A549 (cell line): Measurements from ENCODE around the gene RNASE12. TPM values are rescaled to one million over a fixed set of nuclear protein-coding genes. Genes with fewer than 3 reads are reported as not detected.

Experiments used
- ATAC-seq, 2 experiments: fragments of 200-7000 bp in 1 of 2; fragments of >200 bp in 1 of 2; cut with Nextera tagmentation in 1 of 2; cut with Tn5 transposase in 1 of 2; 3 replicates each; pipeline versions ENCODE4 v1.8.0 to v1.9.1; 2018 to 2020; ENCODE audit warnings: mild to moderate bottlenecking in 1 of 2, moderate library complexity in 1 of 2
- CTCF ChIA-PET: fragments of 300-600 bp; sonication (Branson Sonifier 250); formaldehyde crosslinking; extraction: SDS; loops from one replicate; lab custom pipeline; 2021; ENCODE audit warnings: antibody characterized with exemption, inconsistent platforms; lab: Yijun Ruan, JAX
- POLR2A ChIA-PET: fragments of 350-600 bp; formaldehyde crosslinking; extraction: SDS; loops from one replicate; lab custom pipeline; 2021; ENCODE audit warnings: antibody characterized with exemption, inconsistent platforms; lab: Yijun Ruan, JAX
- DNase-seq, 2 experiments: peaks; one replicate each; pipeline versions ENCODE4 v3.0.0 to v3.0.0-alpha.2; 2011 to 2016; ENCODE audit warnings: low read depth in 1 of 2, low spot score in 1 of 2
- FAIRE-seq: peaks from 2 replicates; lab custom pipeline; 2011; peaks lifted over from hg19 to GRCh38; lab: Jason Lieb, UNC
- H3K27ac ChIP-seq, 2 experiments: fragments of >200 bp; sonication (Bioruptor Twin); formaldehyde crosslinking; 3 replicates each; pipeline ENCODE4 v1.5.1; 2016 to 2017
- H3K4me1 ChIP-seq: fragments of >200 bp; sonication (Bioruptor Twin); formaldehyde crosslinking; 3 replicates; pipeline ENCODE4 v1.6.1; 2016
- H3K4me2 ChIP-seq: fragments of >200 bp; sonication (Bioruptor Twin); formaldehyde crosslinking; 3 replicates; pipeline ENCODE4 v1.6.1; 2016
- H3K4me3 ChIP-seq: fragments of >200 bp; sonication (Bioruptor Twin); formaldehyde crosslinking; 3 replicates; pipeline ENCODE4 v1.5.1; 2016
- H3K9me3 ChIP-seq: fragments of >200 bp; sonication (Bioruptor Twin); formaldehyde crosslinking; 3 replicates; pipeline ENCODE4 v1.6.1; 2016
- CEBPB ChIP-seq, 2 experiments: fragments of >200 bp in 1 of 2; sonication (Bioruptor Twin) in 1 of 2; formaldehyde crosslinking in 1 of 2; IDR thresholded peaks; 2 replicates each; pipeline ENCODE4 v1.6.1; 2012 to 2016
- CHD4 ChIP-seq: fragments of 200-600 bp; sonication (generic); IDR thresholded peaks from 2 replicates; pipeline ENCODE4 v1.6.1; 2016; ENCODE audit warnings: antibody characterized with exemption, mild to moderate bottlenecking, borderline replicate concordance
- EHMT2 ChIP-seq: fragments of 200-600 bp; sonication (generic); IDR thresholded peaks from 2 replicates; pipeline ENCODE4 v1.6.1; 2016; ENCODE audit warnings: antibody characterized with exemption, low read depth, mild to moderate bottlenecking, moderate library complexity
- ESRRA ChIP-seq: fragments of 150-350 bp; IDR thresholded peaks from 2 replicates; pipeline ENCODE4 v1.6.1; 2014; ENCODE audit warnings: mild to moderate bottlenecking, low read length, borderline replicate concordance
- FOSB ChIP-seq: fragments of 250-450 bp; sonication (Bioruptor Pico); IDR thresholded peaks from 2 replicates; pipeline ENCODE4 v1.5.0; 2020; ENCODE audit warnings: mild to moderate bottlenecking, moderate library complexity
- FOSL2 ChIP-seq, 2 experiments: fragments of 450-650 bp in 1 of 2; fragments of >200 bp in 1 of 2; sonication (Bioruptor Twin) in 1 of 2; formaldehyde crosslinking; IDR thresholded peaks; 2 replicates each; pipeline versions ENCODE4 v1.5.0 to v1.6.1; 2016 to 2020; ENCODE audit warnings: mild to moderate bottlenecking in 1 of 2, moderate library complexity in 1 of 2
- FOXS1 ChIP-seq: fragments of 250-450 bp; sonication (Bioruptor Pico); IDR thresholded peaks from 2 replicates; pipeline ENCODE4 v1.5.0; 2020; ENCODE audit warnings: mild to moderate bottlenecking, moderate library complexity
- HOXB5 ChIP-seq: fragments of 250-450 bp; sonication (Bioruptor Pico); IDR thresholded peaks from 2 replicates; pipeline ENCODE4 v1.5.0; 2020; ENCODE audit warnings: mild to moderate bottlenecking, moderate library complexity
- KDM5A ChIP-seq: fragments of 200-600 bp; sonication (generic); IDR thresholded peaks from 2 replicates; pipeline ENCODE4 v1.6.1; 2016; ENCODE audit warnings: antibody characterized with exemption, mild to moderate bottlenecking
- MAFK ChIP-seq: fragments of 450-650 bp; IDR thresholded peaks from 2 replicates; pipeline ENCODE4 v1.6.1; 2014; ENCODE audit not compliant: partially characterized antibody
- NFE2L2 ChIP-seq: fragments of 150-350 bp; conservative IDR thresholded peaks from 2 replicates; pipeline ENCODE4 v1.6.1; 2014; ENCODE audit warnings: low read length
- NPAS2 ChIP-seq: fragments of 250-450 bp; sonication (Bioruptor Pico); IDR thresholded peaks from 2 replicates; pipeline ENCODE4 v1.8.0; 2022; ENCODE audit warnings: mild to moderate bottlenecking, moderate library complexity, borderline replicate concordance
- PHF8 ChIP-seq: fragments of 200-600 bp; sonication (generic); IDR thresholded peaks from 2 replicates; pipeline ENCODE4 v1.6.1; 2016; ENCODE audit warnings: low read depth, mild to moderate bottlenecking, antibody characterized with exemption, moderate library complexity, borderline replicate concordance
- POLR2AphosphoS2 ChIP-seq: conservative IDR thresholded peaks from 2 replicates; pipeline ENCODE4 v1.6.1; 2012; ENCODE audit warnings: low read length, improper control_type of control experiment, inconsistent platforms
- RARB ChIP-seq: fragments of 250-450 bp; sonication (Bioruptor Pico); IDR thresholded peaks from 2 replicates; pipeline ENCODE4 v1.8.0; 2021; ENCODE audit warnings: mild to moderate bottlenecking, moderate library complexity
- RCOR1 ChIP-seq: fragments of 150-350 bp; IDR thresholded peaks from 2 replicates; pipeline ENCODE4 v1.6.1; 2014; ENCODE audit warnings: antibody characterized with exemption, low read length, low read depth
- RNF2 ChIP-seq: fragments of 200-600 bp; sonication (generic); IDR thresholded peaks from 2 replicates; pipeline ENCODE4 v1.6.1; 2016; ENCODE audit warnings: low read depth, mild to moderate bottlenecking, antibody characterized with exemption, moderate library complexity, borderline replicate concordance
- SMC3 ChIP-seq: fragments of >200 bp; sonication (Bioruptor Twin); formaldehyde crosslinking; IDR thresholded peaks from 3 replicates; pipeline ENCODE4 v1.6.1; 2018; ENCODE audit warnings: inconsistent platforms
- TP53 ChIP-seq: fragments of 250-450 bp; sonication (Bioruptor Pico); IDR thresholded peaks from 2 replicates; pipeline ENCODE4 v1.5.0; 2021; ENCODE audit warnings: mild to moderate bottlenecking, moderate library complexity
- ZFP36 ChIP-seq: fragments of 450-650 bp; IDR thresholded peaks from 2 replicates; pipeline ENCODE4 v1.6.1; 2014; ENCODE audit warnings: borderline replicate concordance; ENCODE audit not compliant: partially characterized antibody
- ZSCAN20 ChIP-seq: fragments of 250-450 bp; sonication (Bioruptor Pico); IDR thresholded peaks from 2 replicates; pipeline ENCODE4 v1.8.0; 2022; ENCODE audit warnings: mild to moderate bottlenecking, moderate library complexity
- WGBS: methylation state at CpG from one replicate; pipeline ENCODE4 v1.1.6; 2017; ENCODE audit errors: missing lambda C conversion rate; 5-methylcytosine and 5-hydroxymethylcytosine counted together
- polyA plus RNA-seq, 4 experiments: library from polyadenylated mRNA; depleted of rRNA in 3 of 4; stranded (reverse); fragments of >200 nt; fragmentation: RNase III in 1 of 4; extraction: RNeasy Plus Mini Kit Qiagen cat#74134 plus additional on column Dnase treatment in 1 of 4; gene quantifications; 2 replicates in 3 of 4; 3 replicates in 1 of 4; pipeline ENCODE4 v1.2.3, GENCODE V29; 2011 to 2017
- TF ChIP-seq, protein P1 (sequence below): IDR thresholded peaks from 2 replicates; pipeline ENCODE4 v1.6.1; 2012
- TF ChIP-seq, protein P2 (sequence below): fragments of 150-350 bp; IDR thresholded peaks from 2 replicates; pipeline ENCODE4 v1.6.1; 2014; ENCODE audit warnings: low read depth, mild to moderate bottlenecking, low read length
- TF ChIP-seq, protein P3 (sequence below): IDR thresholded peaks from 2 replicates; pipeline ENCODE4 v1.6.1; 2012; ENCODE audit warnings: low read depth, borderline replicate concordance
- TF ChIP-seq, protein P4 (sequence below): fragments of 200-600 bp; sonication (generic); IDR thresholded peaks from 2 replicates; pipeline ENCODE4 v1.6.1; 2016; ENCODE audit warnings: antibody characterized with exemption, mild to moderate bottlenecking, moderate library complexity
- TF ChIP-seq, protein P5 (sequence below): IDR thresholded peaks from 2 replicates; pipeline ENCODE4 v1.6.1; 2012
- TF ChIP-seq, protein P6 (sequence below): fragments of >200 bp; sonication (Bioruptor Twin); formaldehyde crosslinking; IDR thresholded peaks from 2 replicates; pipeline ENCODE4 v1.6.1; 2016
- TF ChIP-seq, protein P7 (sequence below): fragments of >200 bp; sonication (Bioruptor Twin); formaldehyde crosslinking; IDR thresholded peaks from 3 replicates; pipeline ENCODE4 v1.5.1; 2016

The RNASE12 gene
- polyA plus RNA-seq, 2 of the 4 experiments (the other 2 are of a cell fraction): not detected

DNA sequence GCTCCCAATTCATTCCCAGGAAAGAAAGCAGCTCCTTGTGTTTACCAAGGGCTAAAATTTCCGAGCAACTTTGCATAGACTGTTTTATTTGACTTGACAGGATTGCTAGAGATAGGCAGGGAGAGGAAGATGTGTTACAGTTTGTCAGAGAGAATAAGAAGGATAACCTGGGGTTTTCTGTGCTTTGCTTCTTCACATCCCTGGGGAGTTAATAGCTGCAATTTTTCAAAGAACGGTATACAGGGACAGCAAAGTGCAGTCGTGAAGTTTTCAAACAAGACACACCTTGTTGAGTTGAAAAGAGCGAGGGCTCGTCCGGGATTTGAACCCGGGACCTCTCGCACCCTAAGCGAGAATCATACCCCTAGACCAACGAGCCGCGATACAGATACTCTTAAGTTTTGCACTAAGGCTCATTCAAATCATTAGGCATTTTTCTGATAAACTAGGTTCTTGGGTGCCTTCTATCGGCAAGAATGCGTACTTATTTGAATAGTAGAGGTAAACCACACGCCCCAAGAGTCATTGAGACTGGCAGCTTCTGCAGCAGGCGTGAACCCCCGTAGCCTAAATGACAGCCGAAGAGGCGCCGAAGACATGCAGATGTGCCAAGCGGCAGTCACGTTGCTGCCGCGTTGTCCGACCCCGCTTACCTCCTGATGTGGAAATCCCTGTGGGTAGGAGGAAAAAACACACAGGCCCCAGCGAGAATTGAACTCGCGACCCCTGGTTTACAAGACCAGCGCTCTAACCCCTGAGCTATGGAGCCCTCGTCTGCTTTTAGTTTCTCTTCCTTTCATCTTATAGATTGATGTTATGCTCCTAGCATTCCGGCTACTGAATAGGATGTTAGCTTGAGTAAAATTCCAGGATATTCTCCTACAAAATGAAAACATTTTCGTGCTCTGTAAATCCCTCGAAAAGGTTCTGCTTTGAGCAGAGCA, 22.2 kb upstream of the RNASE12 start:
- ChIA-PET POLR2A (interaction anchor here (0.9 to 2.3 kb wide), 9 partner anchors 10 to 270 kb away, joined by 3 to 20 read pairs (median 8); partner anchors contain the start of genes PARP2, PIP4P1, PNP and RNASE4), CTCF (interaction anchor here (0.6 to 4.0 kb wide), 27 partner anchors 9 to 590 kb away, joined by 3 to 37 read pairs (median 5); partner anchors contain the start of genes APEX1, PIP4P1 and RNASE4)
- peak overlapping the region; percentile 78 to 81 for H3K27ac ChIP-seq
- peak overlapping the region; percentile 86 for H3K4me2 ChIP-seq
- peak; percentile 87 to 99 for DNase-seq
- peak; percentile 90 for FAIRE-seq
- peaks cover 39% of the 10 kb centered on the region for H3K4me1 ChIP-seq
- WGBS: 1% methylated on average over 27 of the region's 34 CpGs
- peak overlapping the region; percentile 50 for H3K4me3 ChIP-seq
- ATAC-seq: peak; percentile 82 to 88
- H3K9me3 ChIP-seq: no peaks in the 10 kb centered on the region
- TF ChIP-seq, protein P1, sequence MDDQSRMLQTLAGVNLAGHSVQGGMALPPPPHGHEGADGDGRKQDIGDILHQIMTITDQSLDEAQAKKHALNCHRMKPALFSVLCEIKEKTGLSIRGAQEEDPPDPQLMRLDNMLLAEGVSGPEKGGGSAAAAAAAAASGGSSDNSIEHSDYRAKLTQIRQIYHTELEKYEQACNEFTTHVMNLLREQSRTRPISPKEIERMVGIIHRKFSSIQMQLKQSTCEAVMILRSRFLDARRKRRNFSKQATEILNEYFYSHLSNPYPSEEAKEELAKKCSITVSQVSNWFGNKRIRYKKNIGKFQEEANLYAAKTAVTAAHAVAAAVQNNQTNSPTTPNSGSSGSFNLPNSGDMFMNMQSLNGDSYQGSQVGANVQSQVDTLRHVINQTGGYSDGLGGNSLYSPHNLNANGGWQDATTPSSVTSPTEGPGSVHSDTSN: 0 out of 2 replicates have a peak, but pooled peaks have one; percentile 11
- TF ChIP-seq RARB (peak; percentile 45; the same call in 1 of the 2 replicates), CEBPB (IDR thresholded peaks at IDR 0.05) (peak; percentile 53 to 79; a peak in 3 of 4 replicates), KDM5A (no peak), ZSCAN20 (CRISPR knock-in tag) (no peak), TP53 (CRISPR knock-in tag) (no peak), MAFK (no peak), HOXB5 (CRISPR knock-in tag) (peak; percentile 18; the same call in 1 of the 2 replicates), PHF8 (no peak), ZFP36 (no peak), NFE2L2 (no peak), RCOR1 (no peak), ESRRA (0 out of 2 replicates have a peak, but pooled peaks have one; percentile 44), CHD4 (no peak), FOSL2 (IDR thresholded peaks at IDR 0.05) (no peak), FOSL2 (CRISPR knock-in tag; IDR thresholded peaks at IDR 0.05) (peak; percentile 22; the same call in 1 of the 2 replicates), EHMT2 (no peak), RNF2 (no peak), NPAS2 (peak; percentile 92), FOSB (CRISPR knock-in tag) (no peak), POLR2AphosphoS2 (no peak), SMC3 (peak; percentile 28; the same call in 2 of the 3 replicates), FOXS1 (CRISPR knock-in tag) (peak; percentile 12; the same call in 1 of the 2 replicates)
- TF ChIP-seq, protein P2, sequence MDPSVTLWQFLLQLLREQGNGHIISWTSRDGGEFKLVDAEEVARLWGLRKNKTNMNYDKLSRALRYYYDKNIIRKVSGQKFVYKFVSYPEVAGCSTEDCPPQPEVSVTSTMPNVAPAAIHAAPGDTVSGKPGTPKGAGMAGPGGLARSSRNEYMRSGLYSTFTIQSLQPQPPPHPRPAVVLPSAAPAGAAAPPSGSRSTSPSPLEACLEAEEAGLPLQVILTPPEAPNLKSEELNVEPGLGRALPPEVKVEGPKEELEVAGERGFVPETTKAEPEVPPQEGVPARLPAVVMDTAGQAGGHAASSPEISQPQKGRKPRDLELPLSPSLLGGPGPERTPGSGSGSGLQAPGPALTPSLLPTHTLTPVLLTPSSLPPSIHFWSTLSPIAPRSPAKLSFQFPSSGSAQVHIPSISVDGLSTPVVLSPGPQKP: no peak
- TF ChIP-seq, protein P3, sequence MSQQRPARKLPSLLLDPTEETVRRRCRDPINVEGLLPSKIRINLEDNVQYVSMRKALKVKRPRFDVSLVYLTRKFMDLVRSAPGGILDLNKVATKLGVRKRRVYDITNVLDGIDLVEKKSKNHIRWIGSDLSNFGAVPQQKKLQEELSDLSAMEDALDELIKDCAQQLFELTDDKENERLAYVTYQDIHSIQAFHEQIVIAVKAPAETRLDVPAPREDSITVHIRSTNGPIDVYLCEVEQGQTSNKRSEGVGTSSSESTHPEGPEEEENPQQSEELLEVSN: peak; percentile 60; the same call in 1 of the 2 replicates
- TF ChIP-seq, protein P4, sequence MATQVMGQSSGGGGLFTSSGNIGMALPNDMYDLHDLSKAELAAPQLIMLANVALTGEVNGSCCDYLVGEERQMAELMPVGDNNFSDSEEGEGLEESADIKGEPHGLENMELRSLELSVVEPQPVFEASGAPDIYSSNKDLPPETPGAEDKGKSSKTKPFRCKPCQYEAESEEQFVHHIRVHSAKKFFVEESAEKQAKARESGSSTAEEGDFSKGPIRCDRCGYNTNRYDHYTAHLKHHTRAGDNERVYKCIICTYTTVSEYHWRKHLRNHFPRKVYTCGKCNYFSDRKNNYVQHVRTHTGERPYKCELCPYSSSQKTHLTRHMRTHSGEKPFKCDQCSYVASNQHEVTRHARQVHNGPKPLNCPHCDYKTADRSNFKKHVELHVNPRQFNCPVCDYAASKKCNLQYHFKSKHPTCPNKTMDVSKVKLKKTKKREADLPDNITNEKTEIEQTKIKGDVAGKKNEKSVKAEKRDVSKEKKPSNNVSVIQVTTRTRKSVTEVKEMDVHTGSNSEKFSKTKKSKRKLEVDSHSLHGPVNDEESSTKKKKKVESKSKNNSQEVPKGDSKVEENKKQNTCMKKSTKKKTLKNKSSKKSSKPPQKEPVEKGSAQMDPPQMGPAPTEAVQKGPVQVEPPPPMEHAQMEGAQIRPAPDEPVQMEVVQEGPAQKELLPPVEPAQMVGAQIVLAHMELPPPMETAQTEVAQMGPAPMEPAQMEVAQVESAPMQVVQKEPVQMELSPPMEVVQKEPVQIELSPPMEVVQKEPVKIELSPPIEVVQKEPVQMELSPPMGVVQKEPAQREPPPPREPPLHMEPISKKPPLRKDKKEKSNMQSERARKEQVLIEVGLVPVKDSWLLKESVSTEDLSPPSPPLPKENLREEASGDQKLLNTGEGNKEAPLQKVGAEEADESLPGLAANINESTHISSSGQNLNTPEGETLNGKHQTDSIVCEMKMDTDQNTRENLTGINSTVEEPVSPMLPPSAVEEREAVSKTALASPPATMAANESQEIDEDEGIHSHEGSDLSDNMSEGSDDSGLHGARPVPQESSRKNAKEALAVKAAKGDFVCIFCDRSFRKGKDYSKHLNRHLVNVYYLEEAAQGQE: no peak
- TF ChIP-seq, protein P5, sequence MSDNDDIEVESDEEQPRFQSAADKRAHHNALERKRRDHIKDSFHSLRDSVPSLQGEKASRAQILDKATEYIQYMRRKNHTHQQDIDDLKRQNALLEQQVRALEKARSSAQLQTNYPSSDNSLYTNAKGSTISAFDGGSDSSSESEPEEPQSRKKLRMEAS: peak; percentile 92
- TF ChIP-seq, protein P6, sequence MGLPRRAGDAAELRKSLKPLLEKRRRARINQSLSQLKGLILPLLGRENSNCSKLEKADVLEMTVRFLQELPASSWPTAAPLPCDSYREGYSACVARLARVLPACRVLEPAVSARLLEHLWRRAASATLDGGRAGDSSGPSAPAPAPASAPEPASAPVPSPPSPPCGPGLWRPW: no peak
- TF ChIP-seq, protein P7, sequence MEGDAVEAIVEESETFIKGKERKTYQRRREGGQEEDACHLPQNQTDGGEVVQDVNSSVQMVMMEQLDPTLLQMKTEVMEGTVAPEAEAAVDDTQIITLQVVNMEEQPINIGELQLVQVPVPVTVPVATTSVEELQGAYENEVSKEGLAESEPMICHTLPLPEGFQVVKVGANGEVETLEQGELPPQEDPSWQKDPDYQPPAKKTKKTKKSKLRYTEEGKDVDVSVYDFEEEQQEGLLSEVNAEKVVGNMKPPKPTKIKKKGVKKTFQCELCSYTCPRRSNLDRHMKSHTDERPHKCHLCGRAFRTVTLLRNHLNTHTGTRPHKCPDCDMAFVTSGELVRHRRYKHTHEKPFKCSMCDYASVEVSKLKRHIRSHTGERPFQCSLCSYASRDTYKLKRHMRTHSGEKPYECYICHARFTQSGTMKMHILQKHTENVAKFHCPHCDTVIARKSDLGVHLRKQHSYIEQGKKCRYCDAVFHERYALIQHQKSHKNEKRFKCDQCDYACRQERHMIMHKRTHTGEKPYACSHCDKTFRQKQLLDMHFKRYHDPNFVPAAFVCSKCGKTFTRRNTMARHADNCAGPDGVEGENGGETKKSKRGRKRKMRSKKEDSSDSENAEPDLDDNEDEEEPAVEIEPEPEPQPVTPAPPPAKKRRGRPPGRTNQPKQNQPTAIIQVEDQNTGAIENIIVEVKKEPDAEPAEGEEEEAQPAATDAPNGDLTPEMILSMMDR: peak; percentile 66
